GM19328 (cell line): ENCODE measurements around the gene HSD17B1.
"Not testable (repeated sequence)": the region's sequence is repeated elsewhere in the genome, so short reads cannot be mapped to it uniquely, and the experiment has no call there.

Source experiments
- ATAC-seq: cut with Tn5 transposase; IDR thresholded peaks from one replicate; pipeline ENCODE4 v1.9.1; 2021; ENCODE audit warnings: mild to moderate bottlenecking, moderate library complexity; ENCODE audit not compliant: unreplicated experiment

The HSD17B1 gene

GRCh38 chr17:42525221-42525620 is 27.5 kb upstream of the HSD17B1 start:
- ATAC-seq: no peak

- no peak for ATAC-seq
These were observed 26.7 kb upstream of the HSD17B1 start for GRCh38 chr17:42526031-42526444.

DNA sequence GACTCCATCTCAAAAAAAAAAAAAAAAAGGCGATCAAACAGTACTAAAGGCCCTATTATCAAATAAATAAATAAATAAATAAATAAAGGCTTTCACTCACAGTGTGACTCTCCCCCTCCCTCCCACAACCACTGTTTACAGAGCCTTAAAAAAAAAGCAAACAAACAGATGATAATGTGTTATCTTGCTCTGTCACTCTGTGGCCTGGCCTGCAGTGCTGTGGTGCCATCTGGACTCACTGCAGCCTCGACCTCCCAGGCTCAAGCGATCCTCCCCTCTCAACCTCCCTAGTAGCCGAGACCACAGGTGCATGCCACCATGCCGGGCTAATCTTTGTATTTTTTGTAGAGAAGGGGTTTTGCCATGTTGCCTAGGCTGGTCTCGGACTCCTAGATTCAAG is 24.8 kb upstream of the HSD17B1 start:
- no peak for ATAC-seq

GRCh38 chr17:42529061-42529460 is 23.7 kb upstream of the HSD17B1 start:
- ATAC-seq: no peak

DNA sequence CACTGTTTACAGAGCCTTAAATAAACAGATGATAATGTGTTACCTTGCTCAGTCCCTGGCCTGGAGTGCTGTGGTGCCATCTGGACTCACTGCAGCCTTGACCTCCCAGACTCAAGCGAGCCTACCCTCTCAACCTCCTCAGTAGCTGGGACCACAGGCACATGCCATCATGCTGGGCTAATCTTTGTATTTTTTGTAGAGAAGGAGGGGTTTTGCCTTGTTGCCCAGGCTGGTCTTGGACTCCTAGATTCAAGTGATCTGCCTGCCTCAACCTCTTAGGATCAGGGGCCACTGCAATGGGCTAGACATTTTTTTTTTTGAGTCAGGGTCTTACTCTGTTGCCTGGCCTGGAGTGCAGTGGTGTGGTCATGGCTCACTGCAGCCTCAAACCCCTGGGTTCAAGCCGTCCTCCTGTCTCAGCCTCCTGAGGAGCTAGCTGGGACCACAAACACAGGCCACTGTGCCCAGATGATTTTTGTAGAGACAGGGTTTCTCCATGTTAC is 21.7 kb upstream of the HSD17B1 start:
- no peak for ATAC-seq

- ATAC-seq: no peak
These were observed 21.0 kb upstream of the HSD17B1 start for GRCh38 chr17:42531455-42532354.

DNA sequence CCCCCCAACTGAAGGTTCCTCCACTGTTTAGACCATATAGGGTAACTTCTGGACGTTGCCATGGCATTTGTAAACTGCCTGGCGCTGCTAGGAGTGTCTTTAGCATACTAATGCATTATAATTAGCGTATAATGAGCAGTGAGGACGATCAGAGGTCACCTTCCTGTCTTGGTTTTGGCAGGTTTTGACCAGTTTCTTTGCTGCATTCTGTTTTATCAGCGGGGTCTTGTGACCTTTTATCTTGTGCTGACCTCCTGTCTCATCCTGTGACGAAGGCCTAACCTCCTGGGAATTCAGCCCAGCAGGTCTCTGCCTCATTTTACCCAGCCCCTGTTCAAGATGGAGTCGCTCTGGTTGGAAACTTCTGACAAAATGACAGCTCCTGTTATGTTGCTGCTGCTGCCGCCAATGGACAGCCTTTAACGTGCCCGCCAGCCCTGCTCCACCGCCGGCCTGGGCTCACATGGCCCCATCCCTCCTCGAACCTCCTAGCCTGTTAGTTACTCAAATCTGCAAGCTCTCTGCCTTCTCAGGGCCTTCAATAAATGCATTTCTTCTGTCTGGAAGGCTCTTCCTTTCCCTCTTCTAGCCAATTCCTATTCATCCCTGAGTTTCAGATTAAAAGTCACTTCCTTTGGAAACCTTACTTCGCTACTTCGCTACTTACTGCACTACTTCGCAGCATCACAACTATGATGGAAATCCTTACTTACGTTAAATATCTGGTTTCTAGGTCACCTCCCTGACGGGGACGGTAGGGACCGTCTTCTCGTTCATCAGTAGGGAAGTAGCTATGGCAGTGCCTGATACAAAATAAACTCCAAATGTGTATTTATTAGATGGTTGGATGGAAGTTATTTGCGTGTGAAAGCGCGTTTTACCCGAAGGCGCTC is 17.3 kb upstream of the HSD17B1 start:
- no peak for ATAC-seq

DNA sequence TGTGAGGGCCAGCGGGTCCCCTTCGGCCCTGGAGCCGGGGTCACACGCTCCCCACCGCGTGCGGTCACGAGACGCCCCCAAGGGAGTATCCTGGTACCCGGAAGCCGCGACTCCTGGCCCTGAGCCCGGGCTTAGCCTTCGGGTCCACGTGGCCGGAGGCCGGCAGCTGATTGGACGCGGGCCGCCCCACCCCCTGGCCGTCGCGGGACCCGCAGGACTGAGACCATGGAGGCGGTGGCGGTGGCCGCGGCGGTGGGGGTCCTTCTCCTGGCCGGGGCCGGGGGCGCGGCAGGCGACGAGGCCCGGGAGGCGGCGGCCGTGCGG is 16.7 kb upstream of the HSD17B1 start, which contains the start of gene NAGLU:
Gene NAGLU (plus strand): TSS at position 194 of the 324 bp plus-strand sequence. CDS start 32 bp downstream, at position 226.
- ATAC-seq: peak; percentile 73

DNA sequence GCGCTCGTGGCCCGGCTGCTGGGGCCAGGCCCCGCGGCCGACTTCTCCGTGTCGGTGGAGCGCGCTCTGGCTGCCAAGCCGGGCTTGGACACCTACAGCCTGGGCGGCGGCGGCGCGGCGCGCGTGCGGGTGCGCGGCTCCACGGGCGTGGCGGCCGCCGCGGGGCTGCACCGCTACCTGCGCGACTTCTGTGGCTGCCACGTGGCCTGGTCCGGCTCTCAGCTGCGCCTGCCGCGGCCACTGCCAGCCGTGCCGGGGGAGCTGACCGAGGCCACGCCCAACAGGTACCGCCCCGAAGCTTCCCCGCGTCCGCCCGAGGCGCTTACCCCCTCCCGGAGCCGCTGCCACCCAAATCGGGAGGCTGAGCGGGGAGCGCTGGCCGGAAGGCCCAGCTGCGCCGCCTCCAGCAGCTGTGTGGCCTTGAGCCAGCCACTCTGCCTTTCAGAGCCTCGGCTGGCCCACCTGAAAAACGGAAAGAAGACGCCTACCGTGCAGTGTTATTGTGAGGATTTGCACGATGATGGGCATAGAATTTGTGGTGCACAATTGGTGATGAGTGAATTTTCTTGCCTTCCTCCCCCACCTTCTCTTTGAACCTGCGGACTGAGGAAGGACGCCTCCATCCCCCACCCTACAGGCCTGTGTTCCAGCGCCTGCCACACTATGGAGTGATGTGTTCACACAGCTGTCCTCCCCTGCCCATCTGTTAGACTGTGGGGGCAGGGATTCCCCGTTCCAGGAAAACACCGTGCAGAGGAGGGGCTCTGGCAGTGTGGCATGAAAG is 16.2 kb upstream of the HSD17B1 start:
- ATAC-seq: peak; percentile 62

DNA sequence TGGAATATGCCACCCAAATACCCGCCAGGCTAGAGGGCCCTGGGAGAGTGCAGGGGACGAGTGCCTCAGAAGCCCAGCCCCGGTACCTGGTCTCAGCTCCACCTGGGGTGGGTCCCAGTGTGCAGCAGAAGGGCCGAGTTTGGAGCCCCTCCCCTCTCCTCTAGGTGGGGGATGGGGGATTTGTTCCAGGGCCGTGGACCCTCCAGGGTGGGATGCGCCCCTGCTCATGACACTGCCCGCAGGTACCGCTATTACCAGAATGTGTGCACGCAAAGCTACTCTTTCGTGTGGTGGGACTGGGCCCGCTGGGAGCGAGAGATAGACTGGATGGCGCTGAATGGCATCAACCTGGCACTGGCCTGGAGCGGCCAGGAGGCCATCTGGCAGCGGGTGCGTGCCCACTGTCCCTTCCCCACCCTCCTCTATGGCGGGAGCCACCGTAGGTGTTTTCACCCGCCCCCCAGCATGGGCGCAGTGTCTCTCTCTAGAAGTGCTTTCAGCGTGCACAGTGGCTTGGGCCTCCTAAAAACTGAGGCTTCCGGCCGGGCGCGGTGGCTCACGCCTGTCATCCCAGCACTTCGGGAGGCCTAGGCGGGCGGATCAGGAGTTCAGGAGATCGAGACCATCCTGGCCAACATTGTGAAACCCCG is 15.4 kb upstream of the HSD17B1 start:
- no peak for ATAC-seq

DNA sequence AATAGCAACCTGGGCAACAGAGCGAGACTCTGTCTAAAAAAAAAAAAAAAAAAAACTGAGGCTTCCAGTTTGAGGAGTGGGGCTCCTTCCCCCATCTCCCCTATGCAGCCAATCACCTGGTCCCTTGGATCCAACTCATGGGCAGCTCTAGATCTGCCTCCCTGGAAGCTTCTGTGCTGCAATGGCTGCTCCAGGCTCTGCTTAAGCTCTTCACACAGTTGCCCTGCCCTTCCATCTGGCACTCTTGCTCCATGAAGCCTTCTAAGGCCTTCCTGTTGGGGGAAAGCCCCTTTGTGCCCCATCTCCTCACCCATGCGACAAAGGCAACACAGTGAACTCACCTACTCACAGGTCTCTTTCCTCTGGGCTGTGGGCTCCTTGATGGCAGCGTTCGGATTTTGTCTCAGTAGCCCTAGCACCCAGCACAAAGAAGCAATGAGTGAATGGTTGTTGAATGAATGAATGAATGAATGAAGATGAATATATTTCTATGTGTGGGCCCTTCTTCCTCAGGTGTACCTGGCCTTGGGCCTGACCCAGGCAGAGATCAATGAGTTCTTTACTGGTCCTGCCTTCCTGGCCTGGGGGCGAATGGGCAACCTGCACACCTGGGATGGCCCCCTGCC is 14.8 kb upstream of the HSD17B1 start:
- no peak for ATAC-seq

GRCh38 chr17:42538482-42538881 is 14.2 kb upstream of the HSD17B1 start:
- no peak for ATAC-seq

- ATAC-seq: not testable (repeated sequence)
These were observed 12.2 kb upstream of the HSD17B1 start for GRCh38 chr17:42540558-42540957.

DNA sequence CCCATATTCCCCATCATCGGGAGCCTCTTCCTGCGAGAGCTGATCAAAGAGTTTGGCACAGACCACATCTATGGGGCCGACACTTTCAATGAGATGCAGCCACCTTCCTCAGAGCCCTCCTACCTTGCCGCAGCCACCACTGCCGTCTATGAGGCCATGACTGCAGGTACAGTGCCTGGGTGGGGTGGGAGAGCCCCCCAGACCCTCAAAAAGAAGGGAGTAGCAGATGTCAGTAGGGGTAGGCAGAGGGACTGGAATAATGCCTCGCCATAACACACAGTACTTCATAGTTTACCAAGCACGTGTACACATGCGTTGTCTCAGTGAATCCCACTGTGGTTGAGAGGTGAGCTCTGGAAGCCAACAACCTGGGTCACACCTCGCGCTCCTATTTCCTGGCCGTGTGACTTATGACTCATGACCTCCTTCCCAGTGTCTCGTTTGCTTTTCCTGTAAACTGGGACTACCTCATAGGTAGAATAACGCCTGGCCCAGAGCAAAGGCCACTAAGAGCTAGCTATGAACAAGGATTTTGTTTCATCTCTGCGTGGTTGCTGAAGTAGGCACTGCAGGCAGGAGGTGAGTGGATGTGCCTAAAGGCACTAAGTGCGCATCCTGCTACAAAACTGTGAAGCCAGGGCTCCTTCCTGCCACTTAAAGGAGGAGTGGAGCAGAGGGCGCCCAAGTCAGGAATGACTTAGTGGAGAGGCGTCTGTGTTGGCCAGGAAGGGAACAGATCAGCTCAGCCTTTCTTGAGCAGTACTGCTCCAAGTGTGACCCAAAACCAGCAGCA is 11.5 kb upstream of the HSD17B1 start:
- no peak for ATAC-seq

- ATAC-seq: no peak
These were observed 9.3 kb upstream of the HSD17B1 start for GRCh38 chr17:42543190-42544079.

DNA sequence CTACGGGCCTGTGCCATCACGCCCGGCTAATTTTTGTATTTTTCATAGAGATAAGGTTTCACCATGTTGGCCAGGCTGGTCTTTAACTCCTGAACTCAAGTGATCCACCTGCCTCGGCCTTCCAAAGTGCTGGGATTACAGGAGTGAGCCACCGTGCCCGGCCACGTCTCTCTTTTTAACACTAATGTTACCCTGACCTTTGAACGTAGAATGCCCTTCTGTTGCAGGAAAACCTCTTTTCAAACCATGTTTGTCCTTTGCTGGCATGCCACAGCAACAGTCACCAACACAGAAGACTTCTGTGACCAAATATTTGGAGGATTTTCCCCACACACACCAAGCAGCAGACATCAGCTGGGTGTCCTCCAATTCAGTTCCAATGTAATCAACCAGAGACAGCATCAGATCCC is 7.8 kb upstream of the HSD17B1 start:
- no peak for ATAC-seq

- not testable (repeated sequence) for ATAC-seq
These were observed 6.8 kb upstream of the HSD17B1 start for GRCh38 chr17:42545755-42546505.
